ENCODE data around the gene VPS4B.
"Not testable (repeated sequence)": the region's sequence is repeated elsewhere in the genome, so short reads cannot be mapped to it uniquely, and the experiment has no call there.

VPS4B gene

DNA sequence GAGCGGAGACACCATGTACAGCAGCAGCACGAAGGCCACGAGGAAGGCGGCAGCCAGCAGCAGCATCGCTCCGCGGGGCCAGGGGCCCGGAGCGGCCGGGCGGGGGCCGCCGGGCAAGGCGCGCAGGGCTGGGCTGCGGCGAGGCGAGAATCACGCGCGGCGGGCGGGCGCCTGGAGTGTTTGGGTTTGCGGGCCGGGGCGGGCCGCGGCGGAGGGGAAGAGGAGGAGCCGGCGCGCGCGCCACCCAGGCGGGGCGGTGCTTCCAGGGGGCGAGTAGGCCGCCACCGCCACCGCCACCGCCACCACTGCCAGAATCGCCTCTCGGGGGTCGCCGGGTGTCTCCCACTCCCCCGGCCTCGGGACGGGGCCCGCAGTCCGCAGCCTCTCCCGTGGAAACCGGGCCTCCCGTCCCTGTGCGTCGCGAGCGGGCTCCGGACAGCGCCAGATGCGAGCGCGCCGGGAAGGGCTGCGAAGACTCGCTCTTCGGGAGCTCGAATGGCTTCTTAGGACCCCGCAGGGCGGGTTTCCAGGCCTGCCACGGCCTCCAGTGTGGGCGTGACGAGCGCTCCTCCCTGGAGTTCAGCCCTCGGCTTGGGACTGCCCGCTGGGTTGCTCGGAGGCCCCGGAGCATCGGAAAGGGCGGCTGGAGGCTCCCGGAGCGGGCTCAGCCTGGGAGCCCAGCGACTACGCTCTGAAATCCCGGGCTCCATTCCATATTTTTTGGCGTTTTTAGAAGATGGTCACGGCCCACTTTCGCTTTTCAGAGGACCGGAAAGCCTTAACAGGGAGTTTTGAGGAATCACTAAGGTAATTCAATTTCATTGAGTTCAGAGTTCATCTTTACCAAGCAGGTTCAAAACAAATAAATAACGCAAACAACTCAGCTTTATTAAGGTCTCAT, 55.0 kb downstream of the VPS4B start, which contains the start of gene KDSR:
Gene KDSR (minus strand): TSS at position 154 of the 901 bp plus-strand sequence. CDS start 88 bp downstream, at position 66.
- DNase-seq (ENCODE audit: low spot score in 2 of 2): peak; percentile 72 to 92
- H3K4me1 Mint-ChIP-seq: peaks cover 43% of the 10 kb centered on the region
- peak within 1 kb of the TSS; percentile 83 for H3K27ac Mint-ChIP-seq
- H3K4me3 Mint-ChIP-seq: peak within 1 kb of the TSS; percentile 81
- H3K36me3 Mint-ChIP-seq: peaks cover 26% of the 10 kb centered on the region
- H3K9me3 Mint-ChIP-seq: no peaks in the 10 kb centered on the region
- ATAC-seq: peak; percentile 90

DNA sequence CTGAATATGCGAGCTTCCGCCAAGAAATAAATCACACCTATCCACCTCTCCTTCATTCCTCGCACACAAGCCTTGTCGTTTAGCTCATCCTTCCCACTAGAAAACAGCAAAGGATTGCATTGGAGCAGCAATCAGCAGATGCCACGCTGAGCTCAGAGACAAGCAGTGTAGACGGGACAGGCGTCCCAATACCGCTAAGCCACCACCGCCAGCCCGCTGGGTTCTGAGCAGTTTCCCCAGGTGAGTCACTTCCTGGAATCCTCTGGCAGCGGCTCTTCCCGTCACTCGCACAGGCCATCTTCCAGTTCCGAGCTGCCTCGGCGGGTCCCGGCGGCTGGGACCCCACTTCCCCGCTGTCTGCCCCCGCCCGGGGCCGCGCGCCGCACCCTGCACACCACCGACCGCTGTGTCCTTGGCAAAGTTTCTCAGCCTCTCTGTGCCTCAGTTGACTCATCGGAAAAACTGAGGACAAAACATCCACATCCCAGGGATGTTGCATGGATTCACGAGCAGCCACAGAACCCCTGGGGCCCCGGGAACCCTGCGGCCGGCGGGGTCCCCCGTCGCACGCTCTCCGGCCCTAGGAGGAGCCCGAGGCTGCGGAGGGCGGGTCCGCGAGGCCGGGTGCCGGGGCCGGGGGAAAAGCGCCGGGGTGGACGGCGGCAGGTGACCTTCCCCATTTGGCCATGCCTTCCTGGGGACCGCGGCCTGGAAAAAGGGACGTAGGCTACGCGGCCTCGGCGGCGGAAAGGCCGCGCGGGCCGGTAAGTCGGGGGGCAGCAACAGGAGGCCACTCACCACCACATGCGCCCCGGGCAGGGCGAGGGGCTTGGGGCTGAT, 55.8 kb downstream of the VPS4B start:
- peak overlapping the region; percentile 81 for H3K4me3 Mint-ChIP-seq
- H3K36me3 Mint-ChIP-seq: peaks cover 34% of the 10 kb centered on the region
- ATAC-seq: peak; percentile 75
- H3K27ac Mint-ChIP-seq: peak overlapping the region; percentile 83
- no peaks in the 10 kb centered on the region for H3K9me3 Mint-ChIP-seq
- peak; percentile 40 to 76 for DNase-seq (ENCODE audit: low spot score in 2 of 2)
- peaks cover 49% of the 10 kb centered on the region for H3K4me1 Mint-ChIP-seq

DNA sequence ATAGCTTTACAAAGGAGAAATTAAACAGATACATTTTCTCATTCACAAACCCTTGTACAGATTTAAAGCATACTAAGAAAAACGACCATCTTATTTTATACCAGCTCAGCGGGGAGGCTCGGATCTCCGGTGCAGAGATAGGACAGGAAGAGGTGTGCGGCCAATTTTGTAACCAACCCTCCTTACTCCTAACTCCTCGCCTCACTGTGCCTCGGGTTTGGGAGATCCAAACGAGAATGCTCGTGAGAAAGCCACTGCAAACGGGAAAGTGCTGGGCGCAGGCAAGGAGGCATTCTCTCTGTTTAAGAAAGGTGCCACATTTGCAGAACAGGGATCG, 56.4 kb downstream of the VPS4B start:
- peaks cover 40% of the 10 kb centered on the region for H3K36me3 Mint-ChIP-seq
- DNase-seq (ENCODE audit: low spot score in 2 of 2) (no peak), ATAC-seq (no peak)
- peaks cover 49% of the 10 kb centered on the region for H3K4me1 Mint-ChIP-seq
- no peaks in the 10 kb centered on the region for H3K9me3 Mint-ChIP-seq
- peak overlapping the region; percentile 83 for H3K27ac Mint-ChIP-seq
- H3K4me3 Mint-ChIP-seq: peak overlapping the region; percentile 81

DNA sequence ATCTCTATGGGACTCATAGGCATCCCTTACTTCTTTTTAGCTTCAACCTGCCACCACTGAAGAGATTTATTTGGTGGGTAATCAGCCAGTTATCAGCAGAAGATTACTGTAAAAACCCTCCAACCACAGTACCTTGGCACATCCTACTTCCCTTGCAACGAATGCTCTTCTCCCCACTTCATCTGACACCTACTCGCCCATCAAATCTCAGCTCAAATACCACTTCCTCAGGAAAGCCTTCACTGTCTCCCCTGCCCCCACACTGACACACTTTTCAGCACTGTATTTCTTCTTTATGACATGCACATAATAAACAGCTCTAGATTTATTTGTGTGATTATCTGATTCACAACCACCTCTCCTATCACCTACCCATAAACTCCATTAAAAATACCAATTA, 58.3 kb downstream of the VPS4B start:
- H3K36me3 Mint-ChIP-seq: peaks cover 59% of the 10 kb centered on the region
- peaks cover 48% of the 10 kb centered on the region for H3K4me1 Mint-ChIP-seq
- DNase-seq (ENCODE audit: low spot score in 2 of 2) (no peak), ATAC-seq (no peak)
- peak overlapping the region; percentile 81 for H3K4me3 Mint-ChIP-seq
- H3K27ac Mint-ChIP-seq: no peak overlapping the region
- H3K9me3 Mint-ChIP-seq: no peaks in the 10 kb centered on the region

DNA sequence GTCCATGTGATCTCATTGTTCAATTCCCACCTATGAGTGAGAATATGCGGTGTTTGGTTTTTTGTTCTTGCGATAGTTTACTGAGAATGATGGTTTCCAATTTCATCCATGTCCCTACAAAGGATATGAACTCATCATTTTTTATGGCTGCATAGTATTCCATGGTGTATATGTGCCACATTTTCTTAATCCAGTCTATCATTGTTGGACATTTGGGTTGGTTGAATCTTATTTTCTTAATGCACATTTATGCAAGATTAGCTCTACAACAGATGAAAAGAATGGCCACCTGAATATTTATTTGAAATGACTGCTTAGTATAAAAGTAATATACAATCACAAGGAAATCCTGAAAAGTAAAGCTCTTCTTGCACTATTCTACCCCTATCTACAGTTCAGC, 58.9 kb downstream of the VPS4B start:
- H3K4me3 Mint-ChIP-seq, ATAC-seq, H3K27ac Mint-ChIP-seq: not testable (repeated sequence)

DNA sequence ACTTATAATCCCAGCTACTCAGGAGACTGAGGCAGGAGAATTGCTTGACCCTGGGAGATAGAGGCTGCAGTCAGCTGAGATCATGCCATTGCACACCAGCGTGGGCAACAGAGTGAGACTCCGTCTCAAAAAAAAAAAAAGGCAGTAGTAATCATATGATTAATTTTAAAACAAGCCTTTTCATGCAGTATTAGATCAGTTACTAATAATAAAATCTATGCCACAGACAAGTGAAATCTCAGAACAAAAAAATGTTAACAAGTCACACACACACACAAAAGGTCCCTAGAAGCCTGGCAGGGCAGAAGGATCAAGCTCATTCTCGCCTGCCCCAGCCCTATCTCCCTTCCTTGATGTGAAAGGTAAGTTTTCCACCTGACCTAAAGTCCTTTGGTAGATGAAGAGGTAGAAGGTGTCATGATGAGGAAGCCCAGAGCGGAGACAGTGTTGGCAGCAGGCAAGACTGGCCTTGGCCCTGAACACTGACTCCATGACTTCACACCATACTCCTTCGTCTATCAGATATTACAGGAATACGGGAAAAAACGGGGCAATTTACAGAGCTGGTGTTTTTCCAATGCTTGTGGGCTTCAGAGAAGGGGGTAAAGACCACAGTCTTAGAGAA, 65.9 kb downstream of the VPS4B start:
- peaks cover 100% of the 10 kb centered on the region for H3K36me3 Mint-ChIP-seq
- no peaks in the 10 kb centered on the region for H3K9me3 Mint-ChIP-seq

More for the DNA sequence above, 58.9 kb downstream of the VPS4B start:
- H3K9me3 Mint-ChIP-seq; DNase-seq (ENCODE audit: low spot score in 2 of 2): not testable (repeated sequence)
- Mint-ChIP-seq H3K36me3 (peaks cover 63% of the 10 kb centered on the region), H3K4me1 (peaks cover 43% of the 10 kb centered on the region)

DNA sequence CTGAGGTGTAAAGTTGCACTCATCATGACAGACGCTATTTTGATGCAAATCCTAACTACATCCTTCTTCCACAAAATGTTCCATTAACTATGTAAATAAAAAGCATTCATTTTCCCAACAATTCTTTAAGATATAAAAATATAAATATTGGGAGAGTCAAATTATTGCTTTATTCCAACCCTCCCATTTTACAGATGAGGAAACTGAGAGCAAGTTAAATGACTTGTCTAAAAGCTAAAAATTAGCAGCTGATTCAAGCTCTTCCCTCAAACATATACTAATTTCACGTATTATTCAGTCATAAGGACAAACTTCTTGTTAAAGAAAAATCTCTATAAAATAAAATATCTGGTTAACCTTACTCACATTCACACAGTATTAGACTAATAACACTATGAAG, 72.0 kb downstream of the VPS4B start:
- Mint-ChIP-seq H3K36me3 (peaks cover 98% of the 10 kb centered on the region), H3K4me1 (peaks cover 2% of the 10 kb centered on the region), H3K9me3 (no peaks in the 10 kb centered on the region), H3K27ac (no peak overlapping the region), H3K4me3 (no peak overlapping the region)
- ATAC-seq: no peak
- DNase-seq (ENCODE audit: low spot score in 2 of 2): no peak

More for the DNA sequence above, 65.9 kb downstream of the VPS4B start:
- no peak for DNase-seq (ENCODE audit: low spot score in 2 of 2)
- ATAC-seq: no peak
- no peak overlapping the region for H3K4me3 Mint-ChIP-seq
- no peaks in the 10 kb centered on the region for H3K4me1 Mint-ChIP-seq
- H3K27ac Mint-ChIP-seq: no peak overlapping the region

DNA sequence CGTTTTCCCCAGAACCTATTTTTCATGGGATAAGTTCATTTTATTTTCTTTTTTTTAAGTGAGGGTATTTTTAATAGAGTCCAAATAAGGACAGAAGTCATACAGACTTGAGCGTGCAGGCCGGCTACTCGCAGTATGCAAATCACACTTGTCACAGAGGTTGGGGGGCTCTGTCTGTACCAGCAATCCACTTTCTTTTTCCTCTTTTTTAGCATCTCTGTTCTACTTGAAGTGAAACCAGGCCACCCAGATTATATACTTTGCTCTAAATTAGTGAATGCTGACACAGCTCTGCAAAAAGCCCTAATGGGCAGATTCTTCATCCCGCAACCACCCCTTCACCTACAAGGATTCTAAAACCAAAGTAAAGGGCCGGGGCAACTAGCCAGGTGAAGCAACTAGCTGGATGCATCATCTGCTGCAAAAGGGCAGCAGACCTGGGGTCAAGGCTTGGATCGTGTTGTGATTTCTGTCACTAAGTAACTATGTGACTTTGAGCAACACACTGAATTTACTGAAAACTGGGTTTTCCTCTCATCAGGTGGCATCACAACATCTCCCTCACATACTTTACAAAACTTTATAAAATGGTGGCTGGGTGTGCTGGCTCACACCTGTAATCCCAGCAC, 73.7 kb downstream of the VPS4B start:
- peaks cover 9% of the 10 kb centered on the region for H3K4me1 Mint-ChIP-seq
- no peaks in the 10 kb centered on the region for H3K9me3 Mint-ChIP-seq
- no peak for ATAC-seq
- no peak overlapping the region for H3K27ac Mint-ChIP-seq
- DNase-seq (ENCODE audit: low spot score in 2 of 2): no peak
- H3K4me3 Mint-ChIP-seq: no peak overlapping the region
- H3K36me3 Mint-ChIP-seq: peaks cover 98% of the 10 kb centered on the region

DNA sequence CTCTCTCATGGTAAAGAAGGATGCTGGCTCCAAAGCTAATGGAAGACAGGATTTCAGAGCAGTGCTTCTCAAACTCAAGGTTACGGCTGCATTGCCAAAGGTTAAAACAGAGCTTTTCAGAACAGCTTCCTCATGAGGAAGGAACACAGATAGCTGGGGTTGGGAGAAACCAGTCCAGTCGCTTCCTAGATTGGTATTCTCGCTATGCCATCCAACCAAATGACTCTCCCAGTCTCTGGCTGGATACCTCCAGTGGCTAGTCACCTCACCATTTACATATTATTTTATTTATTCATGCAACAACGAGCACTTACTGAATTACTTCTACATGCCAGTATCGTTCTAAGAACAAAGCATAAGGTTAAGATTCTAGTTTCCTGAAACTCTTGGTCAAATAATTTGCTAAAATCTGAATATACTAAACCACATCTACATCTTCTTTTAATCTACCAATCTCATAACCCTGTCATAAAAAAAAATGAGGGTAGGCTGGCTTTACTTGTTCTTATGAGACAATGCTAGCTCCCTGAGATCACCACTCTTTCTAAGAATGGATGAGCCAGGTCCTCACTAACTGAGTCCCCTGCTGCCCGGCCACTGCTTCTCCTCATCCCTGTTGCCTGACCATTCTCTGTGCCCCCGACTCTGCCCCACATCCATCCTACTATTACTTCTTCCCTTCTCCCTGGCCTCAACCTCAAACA, 75.6 kb downstream of the VPS4B start:
- Mint-ChIP-seq H3K9me3 (no peaks in the 10 kb centered on the region), H3K4me1 (peaks cover 9% of the 10 kb centered on the region), H3K27ac (peak overlapping the region; percentile 62), H3K36me3 (peaks cover 98% of the 10 kb centered on the region), H3K4me3 (no peak overlapping the region)
- ATAC-seq (no peak), DNase-seq (ENCODE audit: low spot score in 2 of 2) (no peak)

DNA sequence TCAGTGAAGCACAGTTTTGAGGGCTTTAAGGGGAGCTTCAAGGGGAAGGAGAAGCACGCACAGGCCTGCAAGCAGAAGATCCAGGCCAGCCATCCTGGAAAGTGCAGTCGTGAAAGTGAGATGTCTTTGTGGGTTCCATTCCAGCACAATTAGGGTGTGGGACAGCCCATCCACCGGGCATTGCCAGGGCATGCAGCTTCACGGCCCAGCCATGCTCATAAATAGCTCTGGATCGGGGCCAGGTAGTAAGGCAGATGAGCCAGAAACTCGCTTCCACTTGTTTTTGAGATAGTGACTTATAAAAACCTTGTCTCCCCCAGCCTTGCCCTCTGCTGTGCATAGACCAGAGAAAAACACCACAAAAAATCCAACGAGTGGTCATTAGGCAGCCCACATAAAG, 76.2 kb downstream of the VPS4B start:
- Mint-ChIP-seq H3K36me3 (peaks cover 98% of the 10 kb centered on the region), H3K4me3 (no peak overlapping the region)
- no peak for ATAC-seq

DNA sequence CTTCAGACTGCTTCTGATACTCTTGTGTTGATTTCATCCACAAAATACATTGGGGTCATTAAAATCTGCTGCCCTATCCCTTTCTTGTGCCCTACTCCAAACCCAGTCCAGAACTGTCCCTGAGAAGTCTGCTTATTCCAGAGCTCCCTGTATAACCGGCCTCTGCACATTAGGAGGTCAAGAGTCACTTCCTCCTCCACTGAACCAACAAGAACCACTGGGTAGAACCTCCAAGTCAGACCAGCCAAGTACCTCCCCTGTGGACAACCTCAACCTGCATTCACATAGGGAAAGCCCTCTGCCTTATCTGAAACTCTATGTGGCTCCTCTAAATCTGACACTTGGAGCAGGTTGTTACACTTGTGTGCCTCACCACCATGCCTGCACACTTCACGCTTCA, 77.4 kb downstream of the VPS4B start:
- Mint-ChIP-seq H3K27ac (peak overlapping the region; percentile 63), H3K4me3 (no peak overlapping the region), H3K9me3 (no peaks in the 10 kb centered on the region), H3K4me1 (peaks cover 12% of the 10 kb centered on the region), H3K36me3 (peaks cover 98% of the 10 kb centered on the region)
- ATAC-seq: no peak
- no peak for DNase-seq (ENCODE audit: low spot score in 2 of 2)

More for the DNA sequence above, 76.2 kb downstream of the VPS4B start:
- no peak for DNase-seq (ENCODE audit: low spot score in 2 of 2)
- Mint-ChIP-seq H3K9me3 (no peaks in the 10 kb centered on the region), H3K27ac (peak overlapping the region; percentile 63), H3K4me1 (peaks cover 9% of the 10 kb centered on the region)

DNA sequence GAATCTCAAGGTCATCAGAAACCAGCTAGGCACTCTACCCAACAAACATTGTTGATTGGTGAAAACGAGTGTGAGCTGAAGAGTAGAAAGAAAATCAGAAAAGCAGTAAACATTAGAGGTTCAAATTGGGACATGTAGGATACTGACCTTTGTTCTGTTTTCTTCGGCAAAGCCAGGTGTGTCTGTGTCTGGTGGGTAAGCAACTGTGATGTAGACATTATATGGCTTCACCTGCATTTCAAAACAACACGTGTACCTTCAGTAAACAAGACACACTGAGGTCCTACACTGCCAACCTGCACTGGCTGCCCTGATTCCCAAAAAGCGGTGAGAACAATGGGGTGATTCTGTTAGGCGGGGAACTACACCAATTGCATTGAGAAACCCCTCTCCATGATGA, 78.0 kb downstream of the VPS4B start:
- Mint-ChIP-seq H3K36me3 (peaks cover 98% of the 10 kb centered on the region), H3K4me1 (peaks cover 13% of the 10 kb centered on the region), H3K27ac (peak overlapping the region; percentile 86), H3K4me3 (no peak overlapping the region), H3K9me3 (no peaks in the 10 kb centered on the region)
- no peak for DNase-seq (ENCODE audit: low spot score in 2 of 2)
- no peak for ATAC-seq

DNA sequence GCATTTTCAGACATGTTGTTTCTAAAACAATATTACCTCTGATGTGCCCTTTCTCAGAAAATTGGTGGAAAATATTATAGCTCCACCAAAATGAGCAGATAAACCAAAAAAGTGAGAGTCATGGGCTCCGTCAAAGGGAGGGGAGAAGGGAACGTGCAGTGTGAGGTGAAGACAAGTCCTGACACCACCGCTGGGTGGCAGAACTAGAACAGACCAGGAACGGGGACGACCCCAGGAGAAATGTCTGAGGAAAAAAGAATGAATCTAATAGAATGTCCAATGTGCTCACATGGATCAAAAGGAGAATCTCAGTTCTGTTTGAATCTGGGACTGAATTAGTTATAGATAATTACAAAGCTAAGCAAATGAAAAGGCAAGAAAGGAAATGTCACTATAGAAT, 80.1 kb downstream of the VPS4B start:
- DNase-seq (ENCODE audit: low spot score in 2 of 2) (no peak), ATAC-seq (peak; percentile 65)
- H3K4me1 Mint-ChIP-seq: peaks cover 13% of the 10 kb centered on the region
- H3K27ac Mint-ChIP-seq: no peak overlapping the region
- H3K9me3 Mint-ChIP-seq: no peaks in the 10 kb centered on the region
- peaks cover 98% of the 10 kb centered on the region for H3K36me3 Mint-ChIP-seq
- no peak overlapping the region for H3K4me3 Mint-ChIP-seq

DNA sequence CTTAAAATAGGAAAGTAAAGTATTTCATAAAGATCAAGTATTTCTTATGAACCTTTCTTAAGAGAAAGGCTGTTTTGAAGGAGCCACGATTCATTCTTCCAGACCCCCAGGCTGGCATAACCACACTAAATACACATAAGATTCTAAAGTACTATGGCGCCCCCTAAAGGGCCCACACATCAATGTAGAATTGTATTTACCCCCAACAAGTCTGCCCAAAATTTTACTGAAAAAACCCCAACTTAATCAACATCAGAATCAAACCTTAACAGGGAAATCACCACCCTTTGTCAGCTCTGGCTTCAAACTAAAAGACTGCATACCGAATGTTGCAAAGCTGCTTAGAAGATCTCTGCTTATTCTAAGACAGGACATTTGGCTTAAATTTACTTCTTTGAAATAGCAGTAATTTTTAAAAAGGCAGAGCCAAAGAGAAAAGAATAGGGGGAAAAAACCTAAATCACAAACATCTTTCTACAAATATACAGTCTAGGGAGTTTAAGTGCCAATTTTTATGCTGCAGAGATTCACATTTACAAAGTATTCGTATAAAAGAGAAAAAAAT, 82.3 kb downstream of the VPS4B start:
- peaks cover 9% of the 10 kb centered on the region for H3K4me1 Mint-ChIP-seq
- H3K4me3 Mint-ChIP-seq: no peak overlapping the region
- H3K36me3 Mint-ChIP-seq: peaks cover 100% of the 10 kb centered on the region
- H3K9me3 Mint-ChIP-seq: no peaks in the 10 kb centered on the region
- ATAC-seq (peak; percentile 58), DNase-seq (ENCODE audit: low spot score in 2 of 2) (no peak)
- H3K27ac Mint-ChIP-seq: no peak overlapping the region

All from stimulated activated effector memory CD8-positive, alpha-beta T cell treated with anti-CD3 and anti-CD28 coated beads, Interleukin-12 subunit alpha, Interleukin-12 subunit beta, amount 100 ng/mL, for 72 hours (primary cell).